B cell (primary cell): ENCODE results near the gene ASPSCR1. TPM values are rescaled to one million over a fixed set of nuclear protein-coding genes. Genes with fewer than 3 reads are reported as not detected.

Experiments used
- ATAC-seq: fragments of 200-7000 bp; cut with Tn5 transposase; one replicate; pipeline ENCODE4 v1.10.0; 2021; ENCODE audit warnings: low read depth, mild to moderate bottlenecking, moderate number of reproducible peaks, moderate library complexity
- CTCF ChIA-PET: fragments of 350-600 bp; sonication (Branson Sonifier 250); formaldehyde crosslinking; loops from one replicate; lab custom pipeline; 2021; ENCODE audit warnings: antibody characterized with exemption, inconsistent platforms; lab: Charles Lee
- POLR2A ChIA-PET: fragments of 350-600 bp; sonication (Branson Sonifier 250); formaldehyde crosslinking; loops from one replicate; lab custom pipeline; 2021; ENCODE audit warnings: antibody characterized with exemption; lab: Charles Lee
- DNase-seq: peaks from one replicate; pipeline ENCODE4 v3.0.0; 2013
- H2AFZ ChIP-seq: 2 replicates; pipeline ENCODE4 v1.6.1; 2012; ENCODE audit warnings: mild to moderate bottlenecking, low read depth, low read length; ENCODE audit not compliant: insufficient read depth, poor library complexity, severe bottlenecking
- H3K27ac ChIP-seq, 2 donors: 1 replicate in 1 of 2; 2 replicates in 1 of 2; pipeline ENCODE4 v1.5.1; 2012 to 2013; ENCODE audit warnings: low read length in 2 of 2, mild to moderate bottlenecking in 2 of 2, moderate library complexity in 1 of 2
- H3K27me3 ChIP-seq, 4 experiments: fragments of 200-600 bp in 1 of 4; sonication (generic) in 1 of 4; replicated peaks in 1 of 4; 1 replicate in 2 of 4; 2 replicates in 2 of 4; pipeline versions ENCODE4 v1.6.1 to v1.7.0; 2013 to 2016; ENCODE audit warnings: low read length in 3 of 4, mild to moderate bottlenecking in 2 of 4, mixed read lengths in 1 of 4, moderate library complexity in 1 of 4; ENCODE audit not compliant: insufficient read depth in 4 of 4, control insufficient read depth in 3 of 4; ENCODE audit errors: control extremely low read depth in 1 of 4
- H3K36me3 ChIP-seq, 2 experiments: replicated peaks in 1 of 2; 1 replicate in 1 of 2; 2 replicates in 1 of 2; pipeline versions ENCODE4 v1.6.1 to v1.7.1; 2013; ENCODE audit warnings: low read length in 1 of 2; ENCODE audit not compliant: insufficient read depth in 2 of 2, control insufficient read depth in 1 of 2; ENCODE audit errors: control extremely low read depth in 1 of 2, extremely low read depth in 1 of 2
- H3K4me1 ChIP-seq, 2 donors: fragments of 200-600 bp in 1 of 2; sonication (generic) in 1 of 2; 1 replicate in 1 of 2; 2 replicates in 1 of 2; pipeline versions ENCODE4 v1.5.1 to v1.6.1; 2013 to 2017; ENCODE audit warnings: low read length in 2 of 2; ENCODE audit not compliant: control insufficient read depth in 2 of 2, insufficient read depth in 2 of 2
- H3K4me2 ChIP-seq: replicated peaks from 2 replicates; pipeline ENCODE3; 2012; ENCODE audit warnings: mild to moderate bottlenecking, low read depth, low read length; ENCODE audit not compliant: poor library complexity, severe bottlenecking
- H3K4me3 ChIP-seq, 5 experiments: fragments of 200-600 bp in 1 of 5; sonication (generic) in 1 of 5; 1 replicate in 3 of 5; 2 replicates in 2 of 5; pipeline versions ENCODE4 v1.5.1 to v1.7.0; 2011 to 2016; ENCODE audit warnings: low read length in 4 of 5, mild to moderate bottlenecking in 4 of 5, low read depth in 2 of 5, control low read depth in 1 of 5, moderate library complexity in 1 of 5; ENCODE audit not compliant: insufficient read depth in 1 of 5; ENCODE audit errors: control extremely low read depth in 1 of 5, extremely low read depth in 1 of 5
- H3K79me2 ChIP-seq: fragments of 200-600 bp; sonication (generic); one replicate; pipeline ENCODE4 v1.6.0; 2016; ENCODE audit warnings: low read length; ENCODE audit not compliant: control insufficient read depth, insufficient read depth
- H3K9ac ChIP-seq: fragments of 200-600 bp; sonication (generic); 2 replicates; pipeline ENCODE4 v1.6.1; 2017; ENCODE audit warnings: mild to moderate bottlenecking, low read length, moderate library complexity
- H3K9me3 ChIP-seq, 3 donors: one replicate each; pipeline versions ENCODE4 v1.6.1 to v1.7.1; 2013; ENCODE audit warnings: low read length in 2 of 3; ENCODE audit not compliant: control insufficient read depth in 2 of 3, insufficient read depth in 1 of 3; ENCODE audit errors: control extremely low read depth in 1 of 3
- H4K20me1 ChIP-seq: 2 replicates; pipeline ENCODE4 v1.6.0; 2012; ENCODE audit warnings: mild to moderate bottlenecking, low read length; ENCODE audit not compliant: insufficient read depth, control insufficient read depth, poor library complexity, severe bottlenecking
- H3K27ac Mint-ChIP-seq: one replicate; pipeline ENCODE4 v1.8.0; 2021; ENCODE audit warnings: mixed read lengths
- H3K27me3 Mint-ChIP-seq: one replicate; pipeline ENCODE4 v1.8.0; 2021; ENCODE audit warnings: mixed read lengths
- H3K4me1 Mint-ChIP-seq: one replicate; pipeline ENCODE4 v1.8.0; 2021; ENCODE audit warnings: mixed read lengths
- H3K4me3 Mint-ChIP-seq: one replicate; pipeline ENCODE4 v1.8.0; 2021; ENCODE audit warnings: mixed read lengths
- H3K9me3 Mint-ChIP-seq: one replicate; pipeline ENCODE4 v1.8.0; 2022; ENCODE audit warnings: mixed read lengths; ENCODE audit not compliant: insufficient read depth
- EZH2 ChIP-seq: IDR thresholded peaks from 2 replicates; pipeline ENCODE4 v1.6.1; 2012; ENCODE audit warnings: borderline replicate concordance, low read depth, mild to moderate bottlenecking, moderate library complexity, low read length; ENCODE audit not compliant: insufficient read depth, poor library complexity, severe bottlenecking
- WGBS: methylation state at CpG from one replicate; pipeline ENCODE4 v1.1.5; 2013; ENCODE audit warnings: missing lambda C conversion rate; ENCODE audit not compliant: insufficient coverage; 5-methylcytosine and 5-hydroxymethylcytosine counted together
- intact Hi-C: fragments of 100-400 bp; cut with micrococcal nuclease; formaldehyde crosslinking; loops from one replicate; pipeline ENCODE4 v1.10.0; 2022
- polyA plus RNA-seq: library from polyadenylated mRNA; depleted of rRNA; stranded (reverse); fragments of >200 nt; gene quantifications from 2 replicates; pipeline ENCODE4 v1.2.3, GENCODE V29; 2012
- total RNA-seq, 2 donors: library from RNA; stranded (reverse); fragments of 120-200 nt in 1 of 2; gene quantifications; 1 replicate in 1 of 2; 2 replicates in 1 of 2; pipeline versions ENCODE4 v1.2.3 to v1.2.4, GENCODE V29; 2013 to 2022
- TF ChIP-seq, protein P1 (sequence below): fragments of 200-600 bp; IDR thresholded peaks from one replicate; pipeline ENCODE4 v1.8.0; 2022; ENCODE audit warnings: antibody characterized with exemption, mild to moderate bottlenecking

The ASPSCR1 gene
- total and polyA plus RNA-seq, 2 donors (not counting 1 experiment from before 2014, with no cell fraction given) = 34.0 to 46.7 TPM

DNA sequence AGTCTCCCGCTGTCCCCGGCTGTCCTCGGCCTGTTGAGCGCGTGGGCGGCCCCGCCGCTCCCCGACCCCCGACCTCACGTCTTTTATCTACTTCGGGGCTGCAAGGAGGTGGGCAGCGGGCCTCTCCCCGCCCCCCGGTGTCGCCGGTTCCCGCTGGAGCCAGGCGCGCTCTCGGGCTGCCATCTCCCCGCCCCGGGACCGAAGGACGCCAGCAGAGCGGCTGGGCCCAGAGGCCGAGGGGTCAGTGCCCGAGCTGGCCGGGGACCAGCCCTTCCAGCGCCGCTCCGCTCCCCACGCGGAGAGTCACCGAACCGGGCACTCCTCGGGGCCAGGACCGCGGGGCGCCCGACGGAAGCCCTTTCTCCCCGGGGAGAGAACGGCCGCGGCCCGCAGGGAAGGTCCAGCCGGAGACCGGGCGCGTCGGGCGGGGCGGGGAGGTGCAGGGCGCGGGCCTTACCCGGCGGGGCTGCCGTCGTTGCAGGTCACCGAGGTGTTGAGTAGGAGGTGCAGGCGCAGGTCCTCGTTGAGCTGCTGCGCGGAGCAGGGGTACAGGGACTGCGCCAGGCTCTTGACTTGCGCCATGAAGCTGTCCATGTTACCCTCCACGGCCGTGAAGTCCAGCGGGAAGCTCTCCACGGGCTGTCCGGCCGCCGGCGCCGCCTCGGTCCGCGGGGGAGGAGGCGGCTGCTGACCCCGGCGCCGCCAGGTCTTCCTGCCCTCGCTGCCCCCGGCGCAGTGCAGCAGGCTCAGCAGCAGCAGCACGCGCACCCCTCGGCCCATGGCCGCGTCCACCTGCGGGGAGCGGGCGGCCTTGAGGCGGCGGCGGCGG lies 17.1 kb upstream of the ASPSCR1 start:
- no peak overlapping the region for H3K27ac Mint-ChIP-seq
- Histone ChIP-seq H3K4me2 (peak overlapping the region; percentile 94), H2AFZ (peak overlapping the region; percentile 79), H3K4me1 (peaks cover 15 to 16% of the 10 kb centered on the region in 2 donors), H3K4me3 (peak overlapping the region in 4 of 5 experiments; percentile 17 to 55 (median 46)), H3K36me3 (no peaks in the 10 kb centered on the region), H3K9ac (peak overlapping the region; percentile 55), H3K9me3 (peaks cover 0 to 10% (median 0%) of the 10 kb centered on the region in 3 donors), H3K79me2 (no peaks in the 10 kb centered on the region), H3K27ac (no peak overlapping the region), H4K20me1 (no peaks in the 10 kb centered on the region), H3K27me3 (peaks cover 0 to 53% (median 28%) of the 10 kb centered on the region in 4 experiments)
- ATAC-seq (no peak), DNase-seq (peak; percentile 59)
- peaks cover 21% of the 10 kb centered on the region for H3K27me3 Mint-ChIP-seq
- ChIA-PET POLR2A (no interaction called here), CTCF (interaction anchor here (1.0 to 3.0 kb wide), 25 partner anchors 8 to 231 kb away, joined by 3 to 91 read pairs (median 6); partner anchors contain the start of genes ALYREF, ANAPC11, CENPX and DCXR)
- no peak overlapping the region for H3K4me3 Mint-ChIP-seq
- no peaks in the 10 kb centered on the region for H3K9me3 Mint-ChIP-seq
- peaks cover 1% of the 10 kb centered on the region for H3K4me1 Mint-ChIP-seq
- 6% methylated on average over 98 of the region's 98 CpGs for WGBS
- TF ChIP-seq EZH2 = peak; percentile 89
- TF ChIP-seq, protein P1, sequence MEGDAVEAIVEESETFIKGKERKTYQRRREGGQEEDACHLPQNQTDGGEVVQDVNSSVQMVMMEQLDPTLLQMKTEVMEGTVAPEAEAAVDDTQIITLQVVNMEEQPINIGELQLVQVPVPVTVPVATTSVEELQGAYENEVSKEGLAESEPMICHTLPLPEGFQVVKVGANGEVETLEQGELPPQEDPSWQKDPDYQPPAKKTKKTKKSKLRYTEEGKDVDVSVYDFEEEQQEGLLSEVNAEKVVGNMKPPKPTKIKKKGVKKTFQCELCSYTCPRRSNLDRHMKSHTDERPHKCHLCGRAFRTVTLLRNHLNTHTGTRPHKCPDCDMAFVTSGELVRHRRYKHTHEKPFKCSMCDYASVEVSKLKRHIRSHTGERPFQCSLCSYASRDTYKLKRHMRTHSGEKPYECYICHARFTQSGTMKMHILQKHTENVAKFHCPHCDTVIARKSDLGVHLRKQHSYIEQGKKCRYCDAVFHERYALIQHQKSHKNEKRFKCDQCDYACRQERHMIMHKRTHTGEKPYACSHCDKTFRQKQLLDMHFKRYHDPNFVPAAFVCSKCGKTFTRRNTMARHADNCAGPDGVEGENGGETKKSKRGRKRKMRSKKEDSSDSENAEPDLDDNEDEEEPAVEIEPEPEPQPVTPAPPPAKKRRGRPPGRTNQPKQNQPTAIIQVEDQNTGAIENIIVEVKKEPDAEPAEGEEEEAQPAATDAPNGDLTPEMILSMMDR = no peak
- intact Hi-C loops = no loop called here

DNA sequence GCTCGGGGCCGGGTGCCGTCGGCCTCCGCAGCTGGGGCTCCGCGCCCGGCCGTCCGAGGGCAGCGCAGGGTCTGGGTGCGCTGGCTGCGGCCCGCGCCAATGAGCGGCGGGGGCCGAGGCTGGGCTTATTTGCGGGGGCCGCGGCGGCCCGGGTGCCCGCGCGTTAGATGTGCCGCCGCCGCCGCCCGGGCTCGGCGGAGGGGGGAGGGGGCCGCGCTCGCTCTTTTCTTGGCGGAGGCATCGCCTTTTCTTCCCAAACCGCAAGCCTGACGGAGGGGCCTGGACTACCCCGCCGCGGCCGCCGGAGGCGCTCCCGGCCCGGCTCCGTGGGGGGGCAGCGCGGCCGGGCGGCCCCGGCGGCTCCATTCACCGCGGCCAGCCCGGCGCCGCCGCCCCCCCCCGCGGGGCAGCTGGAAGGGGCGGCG lies 16.3 kb upstream of the ASPSCR1 start, which contains the start of gene NOTUM:
TSS of gene NOTUM (minus strand) at position 101 of the 425 bp plus-strand sequence. CDS start 278 bp downstream, outside the sequence.
- DNase-seq = peak; percentile 59
- ATAC-seq = peak; percentile 9
- H2AFZ ChIP-seq = peak within 1 kb of the TSS; percentile 79
- H3K4me1 ChIP-seq = peaks cover 15 to 16% of the 10 kb centered on the region in 2 donors
- ChIA-PET POLR2A (no interaction called here), CTCF (interaction anchor here (2.0 to 3.0 kb wide), 4 partner anchors 17 to 195 kb away, joined by 5 to 91 read pairs (median 22); partner anchors contain the start of genes CENPX and LRRC45)
- H3K9ac ChIP-seq = peak within 1 kb of the TSS; percentile 55
- peaks cover 0 to 49% (median 30%) of the 10 kb centered on the region in 4 experiments for H3K27me3 ChIP-seq
- H3K36me3 ChIP-seq = no peaks in the 10 kb centered on the region
- H3K9me3 ChIP-seq = peaks cover 0 to 10% (median 0%) of the 10 kb centered on the region in 3 donors
- no peaks in the 10 kb centered on the region for H3K9me3 Mint-ChIP-seq
- no peak within 1 kb of the TSS for H3K27ac ChIP-seq
- no peak for TF ChIP-seq EZH2
- TF ChIP-seq, protein P1 = no peak
- H3K4me1 Mint-ChIP-seq = peaks cover 1% of the 10 kb centered on the region
- peak within 1 kb of the TSS in 4 of 5 experiments; percentile 17 to 55 (median 46) for H3K4me3 ChIP-seq
- no peaks in the 10 kb centered on the region for H4K20me1 ChIP-seq
- under 1% methylated on average over 65 of the region's 65 CpGs for WGBS
- H3K4me2 ChIP-seq = peak within 1 kb of the TSS; percentile 94
- no peak within 1 kb of the TSS for H3K27ac Mint-ChIP-seq
- peaks cover 21% of the 10 kb centered on the region for H3K27me3 Mint-ChIP-seq
- intact Hi-C loops = no loop called here
- H3K79me2 ChIP-seq = no peaks in the 10 kb centered on the region
- peak within 1 kb of the TSS; percentile 59 for H3K4me3 Mint-ChIP-seq
